Erythroblast (primary cell): ENCODE results near the gene POFUT2.

Experiments used
- DNase-seq, 2 experiments: peaks; one replicate each; lab custom pipeline; 2025; lab: John Stamatoyannopoulos, UW
- GATA1 ChIP-seq: IDR thresholded peaks from 2 replicates; pipeline ENCODE4 v1.6.1; 2011; ENCODE audit warnings: low read depth, mild to moderate bottlenecking, control low read depth, low read length, moderate library complexity
- POLR2A ChIP-seq: IDR thresholded peaks from 2 replicates; pipeline ENCODE4 v1.6.1; 2011; ENCODE audit warnings: mild to moderate bottlenecking, low read length

POFUT2 gene

DNA sequence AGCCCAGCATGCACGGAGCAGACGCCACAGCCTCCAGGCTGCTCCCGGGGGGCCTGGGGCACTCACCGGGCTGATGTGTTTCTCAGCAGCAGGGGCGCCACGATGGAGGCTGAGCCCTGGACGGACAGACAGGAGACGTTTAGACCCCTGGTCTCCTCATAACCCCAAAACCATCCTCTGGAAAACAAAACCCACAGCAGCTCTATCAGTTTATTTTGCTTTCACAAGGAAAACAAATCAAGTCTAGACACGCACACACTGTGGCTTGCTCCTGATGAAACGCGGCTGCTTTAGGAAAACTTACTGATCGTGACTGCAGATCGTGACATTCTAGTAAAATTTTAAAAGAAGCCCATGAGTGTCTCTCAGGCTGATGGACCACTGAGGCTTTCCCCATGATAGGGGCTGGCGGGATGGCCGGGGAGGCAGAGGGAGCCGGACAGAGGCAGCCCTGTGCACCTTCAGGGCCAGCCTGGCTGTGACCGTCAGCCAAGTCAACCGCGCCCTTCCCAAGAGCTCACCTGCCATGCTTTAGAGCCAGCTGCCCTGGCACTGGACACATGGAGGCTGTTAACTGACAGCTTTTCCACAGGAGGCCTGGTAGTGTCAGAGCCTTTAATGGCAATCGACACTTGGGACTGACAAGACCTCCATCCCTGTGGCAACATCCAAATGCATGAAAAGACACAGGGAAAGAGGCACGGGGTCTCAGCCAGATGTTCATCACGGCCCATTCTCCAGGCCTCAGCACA lies 5.2 kb downstream of the POFUT2 start:
- no peak for TF ChIP-seq POLR2A
- TF ChIP-seq GATA1: no peak
- no peak for DNase-seq

DNA sequence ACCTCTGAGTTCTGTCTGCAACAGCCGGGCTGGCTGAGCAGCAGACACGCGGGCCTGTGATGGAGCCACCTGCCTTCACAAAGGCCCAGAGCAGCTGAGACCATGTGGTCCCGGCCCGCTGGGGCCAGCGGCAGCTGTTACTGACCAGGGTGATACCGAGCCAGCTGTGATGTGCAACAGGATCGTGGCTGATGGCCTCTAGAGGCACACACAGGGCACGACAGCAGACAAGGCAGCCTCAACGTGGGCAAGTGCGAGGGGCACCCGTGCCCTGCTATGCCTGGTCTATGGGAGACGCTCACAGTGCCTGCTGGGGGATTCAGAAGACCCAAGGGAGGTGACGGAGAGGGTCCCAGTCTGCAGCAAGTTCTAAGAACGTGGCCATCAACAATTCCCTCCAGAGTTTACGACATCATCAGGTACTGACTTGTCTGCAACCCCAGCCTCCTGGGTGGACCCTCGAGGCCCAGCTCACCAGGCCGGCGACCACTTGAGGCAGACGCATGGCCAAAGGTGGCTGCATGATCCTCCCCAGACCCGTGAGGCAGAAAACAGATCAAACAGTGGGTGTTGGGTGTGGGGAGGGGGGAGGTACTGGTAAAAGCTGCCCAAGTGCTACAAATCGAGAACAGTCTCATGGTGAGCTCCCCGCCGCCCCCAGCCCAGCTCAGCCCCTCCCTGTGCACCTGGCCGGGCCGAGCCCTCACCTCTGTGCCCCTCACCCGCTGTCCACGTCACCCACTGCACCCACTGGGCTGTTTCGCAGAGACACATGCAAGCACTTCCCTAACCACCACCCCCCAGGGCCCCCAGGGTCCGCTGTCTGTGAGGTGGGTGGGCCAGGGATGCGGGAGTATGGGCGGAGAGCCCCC lies 6.0 kb downstream of the POFUT2 start:
- TF ChIP-seq POLR2A (no peak), GATA1 (no peak)
- no peak for DNase-seq

- TF ChIP-seq POLR2A: no peak
- TF ChIP-seq GATA1: no peak
- no peak for DNase-seq
Measured at GRCh38 chr21:45280969-45281368, 6.7 kb downstream of the POFUT2 start.

DNA sequence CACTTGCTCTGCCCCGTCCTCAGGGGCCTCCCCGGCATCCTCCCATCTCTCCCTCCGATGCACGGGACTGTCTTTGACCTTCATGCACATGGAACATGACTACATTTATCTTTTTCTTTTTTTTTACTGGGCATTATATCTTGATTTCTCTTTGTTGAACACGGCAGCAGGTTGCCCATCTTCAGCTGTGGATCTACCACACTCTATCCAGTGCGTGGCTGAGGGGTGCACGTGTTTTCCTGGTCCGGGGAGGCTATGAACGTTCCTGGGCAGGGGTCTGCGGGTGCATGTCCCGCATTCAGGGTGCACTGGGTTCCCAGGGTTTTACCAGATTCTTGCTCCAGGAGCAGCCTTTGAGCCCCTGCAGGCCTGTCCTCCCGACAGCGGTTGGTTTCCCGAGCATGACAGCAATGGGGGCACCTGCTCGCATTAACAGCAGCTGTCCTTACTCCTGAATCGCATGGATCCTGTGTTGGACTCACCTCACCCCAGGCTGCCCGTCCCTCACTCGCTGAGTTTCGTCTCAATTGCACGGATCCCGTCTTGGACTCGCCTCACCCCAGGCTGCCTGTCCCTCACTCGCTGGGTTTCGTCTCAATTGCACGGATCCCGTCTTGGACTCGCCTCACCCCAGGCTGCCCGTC lies 7.4 kb downstream of the POFUT2 start:
- no peak for TF ChIP-seq POLR2A
- TF ChIP-seq GATA1: no peak
- DNase-seq: no peak

- DNase-seq: no peak
- TF ChIP-seq GATA1 (no peak), POLR2A (no peak)
Measured at GRCh38 chr21:45279446-45280177, 8.1 kb downstream of the POFUT2 start.

DNA sequence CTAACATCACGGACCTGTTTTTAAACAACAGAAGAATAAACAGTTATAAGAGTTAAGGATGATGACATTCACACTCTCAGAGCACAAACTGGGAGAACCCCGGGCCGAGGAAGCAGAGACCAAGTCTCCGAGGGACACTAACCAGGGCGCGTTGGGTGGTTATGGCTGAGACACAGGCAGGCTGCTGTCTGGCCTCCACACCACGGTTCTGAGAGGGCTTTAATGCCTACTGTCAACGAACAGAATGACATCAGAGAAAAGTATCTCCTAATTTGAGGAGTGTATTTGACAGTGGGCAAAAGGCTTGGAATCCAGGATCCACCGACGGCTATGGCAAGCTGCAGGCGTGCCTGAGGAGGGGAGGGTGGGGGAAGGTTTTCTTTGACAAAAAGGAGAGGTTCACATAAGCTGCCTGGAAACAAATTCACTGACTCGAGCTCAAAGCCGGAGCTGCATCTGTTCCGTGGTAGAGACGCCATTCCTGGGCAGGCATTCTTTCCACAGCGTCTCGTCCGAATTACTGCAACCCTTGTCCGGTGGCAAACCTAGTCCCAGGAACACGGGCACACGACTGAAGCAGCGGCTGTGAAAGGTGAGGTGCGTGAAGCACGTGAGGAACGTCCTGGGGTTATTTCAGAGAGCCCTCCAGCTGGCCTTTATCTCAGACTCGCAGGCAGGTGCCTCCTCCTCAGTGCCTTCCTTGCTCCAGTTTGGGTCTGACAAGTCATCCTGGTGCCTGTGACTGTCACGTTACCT lies 9.4 kb downstream of the POFUT2 start:
- TF ChIP-seq GATA1: no peak
- TF ChIP-seq POLR2A: no peak
- no peak for DNase-seq

DNA sequence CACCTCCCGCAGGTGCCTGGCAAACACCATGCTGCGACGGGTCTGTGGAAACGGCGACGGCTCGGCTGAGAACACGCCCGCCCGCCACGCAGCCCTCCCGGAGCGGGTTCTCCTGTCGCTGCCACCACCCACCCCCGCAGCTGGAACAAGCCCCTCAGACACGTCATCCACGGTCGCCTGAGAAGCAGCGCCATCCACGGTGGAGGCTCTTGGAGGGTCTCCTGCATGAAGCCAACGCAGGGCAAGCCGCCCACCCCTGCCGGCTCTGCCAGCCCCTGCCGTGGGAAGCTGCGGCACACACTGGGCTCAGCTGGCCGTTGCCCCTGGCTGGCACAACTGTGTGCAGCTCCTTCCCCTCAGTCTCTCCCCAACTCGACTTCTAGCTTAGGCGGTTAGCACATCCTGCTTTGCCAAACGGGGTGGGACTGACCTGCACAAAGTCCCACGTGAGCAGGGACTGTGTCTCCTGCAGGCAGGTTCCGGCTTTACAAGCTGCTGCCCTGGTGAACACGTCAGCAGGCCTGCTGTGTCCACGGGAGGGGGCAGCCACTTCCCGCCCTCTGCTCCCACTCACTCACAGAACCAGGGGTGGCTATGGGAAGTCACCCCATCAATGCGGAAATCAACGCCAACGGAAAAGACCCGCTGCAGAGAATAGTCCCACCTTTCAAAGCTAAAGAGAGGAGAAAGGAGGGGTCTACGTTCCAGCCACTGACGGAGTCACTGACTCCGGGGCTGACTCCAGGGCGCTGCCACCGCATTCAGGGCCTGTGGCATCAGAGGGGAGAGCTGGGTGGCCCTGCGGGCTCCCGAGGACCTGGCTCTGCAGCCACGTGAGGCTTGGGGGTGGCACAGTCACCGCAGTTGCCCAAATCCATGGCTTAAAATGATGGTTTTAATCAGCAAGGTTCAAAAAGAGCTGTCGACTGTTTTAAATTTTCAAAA lies 10.3 kb downstream of the POFUT2 start:
- no peak for TF ChIP-seq POLR2A
- no peak for TF ChIP-seq GATA1
- DNase-seq: no peak

DNA sequence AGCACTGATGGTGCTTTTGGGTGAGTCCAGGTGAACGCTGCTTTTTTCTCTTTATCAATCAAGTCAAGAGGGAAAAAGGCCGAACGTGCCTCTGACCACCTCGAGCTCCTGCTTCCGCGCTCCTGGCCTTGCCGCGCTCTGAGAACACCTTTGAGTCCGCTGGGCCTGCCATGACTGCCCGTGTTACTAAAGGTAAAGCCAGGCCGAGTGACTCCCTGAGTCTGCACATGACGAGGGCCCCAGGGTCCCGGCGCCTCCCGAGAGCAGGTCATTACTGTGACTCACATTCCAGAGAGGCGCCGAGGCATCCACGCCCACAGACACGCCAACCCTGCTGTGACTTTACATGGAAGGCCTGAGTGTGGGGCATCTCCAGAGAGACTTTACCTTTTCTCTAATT lies 11.1 kb downstream of the POFUT2 start:
- TF ChIP-seq POLR2A: no peak
- no peak for TF ChIP-seq GATA1
- DNase-seq: no peak

DNA sequence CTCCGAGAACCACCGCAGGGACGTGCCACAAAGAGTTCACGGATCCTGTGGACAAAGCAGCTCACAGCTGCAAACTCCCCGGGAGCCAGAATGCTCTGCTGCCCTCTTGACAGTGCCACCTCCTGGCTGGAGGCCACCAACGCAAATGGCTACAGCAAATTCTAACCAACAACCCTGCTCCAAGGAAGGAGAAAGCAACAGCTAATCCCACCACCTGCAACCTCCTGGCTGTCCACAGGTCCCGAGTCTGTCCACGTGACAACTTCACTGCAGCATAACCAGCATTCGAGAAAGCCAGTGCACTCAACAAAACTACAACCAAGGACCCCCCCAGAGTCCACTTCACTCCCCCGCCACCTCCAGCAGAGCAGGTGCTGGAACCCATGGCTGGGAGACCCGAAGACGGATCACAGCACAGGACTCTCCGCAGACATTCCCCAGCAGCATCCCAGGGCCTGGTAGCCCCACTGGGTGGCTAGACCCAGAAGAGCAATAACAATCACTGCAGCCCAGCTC lies 17.3 kb downstream of the POFUT2 start:
- no peak for DNase-seq

GRCh38 chr21:45269861-45270260 lies 17.8 kb downstream of the POFUT2 start:
- no peak for DNase-seq
- TF ChIP-seq POLR2A (no peak), GATA1 (no peak)

More for the DNA sequence above, 17.3 kb downstream of the POFUT2 start:
- no peak for TF ChIP-seq GATA1
- no peak for TF ChIP-seq POLR2A

DNA sequence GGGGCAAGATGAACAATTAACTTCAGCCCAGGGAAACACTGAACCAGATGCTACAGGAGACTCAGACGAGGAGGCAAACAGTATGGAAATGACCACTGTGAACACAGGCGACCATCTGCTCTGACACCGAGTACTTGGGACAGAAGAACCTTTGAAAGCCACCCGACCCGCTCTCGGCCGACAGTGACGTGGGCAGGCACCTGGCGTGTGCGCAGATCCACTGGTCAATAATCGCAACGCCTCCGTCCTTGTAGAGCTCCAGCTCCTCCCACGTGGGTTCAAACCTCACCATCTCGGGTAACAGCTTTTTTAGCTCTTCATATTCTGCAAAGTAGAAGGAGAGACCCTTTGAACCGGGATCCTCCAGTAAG lies 20.3 kb downstream of the POFUT2 start:
- DNase-seq: no peak
- TF ChIP-seq GATA1 (no peak), POLR2A (no peak)
